Activated CD8-positive, alpha-beta memory T cell treated with anti-CD3 and anti-CD28 coated beads, Interleukin-2, amount 50 U/mL, for 24 hours (primary cell): Measurements from ENCODE around the gene NNT.

ENCODE experiments used
- DNase-seq: peaks from one replicate; pipeline ENCODE4 v3.0.0-alpha.2; 2020; ENCODE audit errors: extremely low read depth

NNT gene

DNA sequence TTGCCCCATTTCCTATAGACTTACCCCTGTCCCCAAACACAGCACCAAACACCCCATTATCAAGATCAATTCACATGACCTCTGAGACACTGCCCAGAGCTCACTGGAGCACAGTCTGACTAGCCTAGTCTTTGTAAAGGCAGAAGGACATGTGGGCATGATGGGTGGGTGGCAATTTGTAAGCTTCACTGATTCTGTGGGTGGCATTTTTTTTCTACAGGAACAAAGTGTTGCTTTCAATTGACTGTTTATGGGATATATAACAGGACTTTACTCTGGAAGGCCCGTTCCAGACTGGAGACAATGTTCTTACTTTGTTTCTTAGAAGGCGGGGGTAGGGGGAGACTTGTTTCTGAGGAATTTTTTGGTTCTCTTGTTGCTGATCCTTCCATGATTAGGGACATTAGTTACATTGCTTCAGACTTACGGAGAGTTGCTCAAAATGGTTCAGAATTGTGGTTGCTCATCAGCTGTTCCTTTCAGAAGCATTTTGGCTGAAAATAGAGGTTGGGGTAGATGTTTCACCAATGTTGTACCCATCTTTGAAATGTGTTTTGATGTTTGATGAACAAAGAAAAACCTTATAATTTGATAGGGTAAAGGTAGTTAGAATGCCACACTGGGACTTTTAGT, 20.2 kb downstream of the NNT start:
- DNase-seq = no peak

DNA sequence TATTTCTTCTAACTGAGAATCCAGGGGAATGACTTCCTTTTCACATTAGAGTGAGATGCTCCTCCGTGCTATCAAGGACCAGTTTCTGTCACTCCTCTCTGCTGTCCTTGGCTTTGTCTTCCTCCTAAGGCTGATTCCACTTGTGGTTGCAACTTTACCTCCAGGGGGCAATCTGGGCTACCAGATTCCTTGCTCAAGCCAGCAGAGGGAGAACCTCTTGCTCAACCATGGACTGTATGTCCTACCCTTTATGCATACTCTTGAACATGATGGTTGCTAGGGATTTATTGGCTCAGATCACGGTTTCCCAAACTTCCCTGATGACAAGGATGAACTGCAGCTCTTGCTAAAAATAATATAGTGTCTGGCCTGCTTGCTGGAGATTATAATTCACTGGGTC, 24.0 kb downstream of the NNT start:
- DNase-seq = no peak

DNA sequence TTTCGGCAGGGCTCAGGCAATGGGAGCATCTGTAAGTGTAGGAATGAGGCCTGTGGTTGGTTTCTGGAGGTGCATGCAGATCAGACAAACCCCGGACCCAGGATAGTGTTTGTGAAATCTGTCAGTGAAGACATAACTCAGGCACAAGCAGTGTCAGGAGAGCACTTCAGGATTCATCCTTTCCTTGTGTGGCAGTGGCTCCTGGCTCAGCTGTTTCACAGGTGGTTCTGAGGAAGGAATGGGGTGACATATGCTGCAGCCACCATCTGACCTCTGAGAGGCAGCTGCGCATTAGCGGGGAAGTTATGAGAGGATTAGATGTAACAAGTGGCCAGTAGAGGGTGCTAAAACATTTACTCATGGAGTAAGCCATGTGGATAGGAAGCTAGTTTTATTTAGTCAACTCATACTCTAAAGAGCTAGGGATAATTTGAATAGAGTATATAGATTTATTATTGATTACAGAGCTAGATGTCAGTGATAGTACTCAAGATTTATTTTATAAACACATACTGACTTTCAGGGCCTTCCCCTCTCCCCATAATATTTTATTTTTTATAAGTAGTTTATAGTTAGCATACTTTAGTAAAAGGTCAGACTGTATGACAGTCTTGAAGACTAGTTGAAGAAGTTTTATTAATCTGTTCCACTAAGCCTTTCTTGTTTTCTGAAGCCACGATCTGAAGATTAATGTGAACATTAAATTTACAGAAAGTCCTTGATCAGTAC, 28.4 kb downstream of the NNT start:
- DNase-seq = no peak

DNA sequence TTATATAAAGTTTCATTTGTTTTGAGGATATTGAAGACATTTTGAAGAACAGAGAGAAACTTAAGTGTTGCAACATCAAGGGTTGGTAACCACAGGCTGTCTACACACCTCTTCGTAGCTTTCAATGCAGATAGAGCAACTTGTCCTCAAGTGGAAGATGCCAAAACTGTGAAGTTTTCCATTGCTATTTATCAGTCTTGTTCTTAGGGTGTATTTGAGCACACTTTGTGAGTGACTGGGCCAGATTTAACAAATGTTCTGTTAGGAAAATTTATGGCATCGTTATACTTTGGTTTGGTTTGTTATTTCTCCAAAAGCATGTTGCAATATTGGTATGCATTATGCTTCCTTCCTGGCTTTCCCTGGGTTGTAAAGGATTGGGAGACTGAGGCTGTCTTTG, 31.6 kb downstream of the NNT start:
- no peak for DNase-seq

DNA sequence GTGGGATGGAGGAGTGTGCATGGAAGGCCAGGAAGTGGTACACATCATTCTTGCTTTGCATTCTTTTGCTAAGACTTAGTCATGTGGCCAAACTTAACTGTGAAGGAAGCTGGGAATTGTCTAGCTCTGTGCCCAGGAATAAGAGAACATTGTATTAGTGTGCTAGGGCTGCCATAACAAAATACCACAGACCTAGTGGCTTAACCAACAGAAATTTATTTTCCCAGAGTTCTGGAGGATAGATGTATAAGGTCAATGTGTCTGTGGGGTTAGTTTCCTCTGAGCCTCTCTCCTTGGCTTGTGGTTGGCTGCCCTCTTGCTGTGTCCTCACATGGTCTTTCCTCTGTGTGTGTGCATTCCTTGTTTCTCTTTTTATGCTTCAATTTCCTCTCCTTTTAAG, 32.4 kb downstream of the NNT start:
- DNase-seq = no peak

DNA sequence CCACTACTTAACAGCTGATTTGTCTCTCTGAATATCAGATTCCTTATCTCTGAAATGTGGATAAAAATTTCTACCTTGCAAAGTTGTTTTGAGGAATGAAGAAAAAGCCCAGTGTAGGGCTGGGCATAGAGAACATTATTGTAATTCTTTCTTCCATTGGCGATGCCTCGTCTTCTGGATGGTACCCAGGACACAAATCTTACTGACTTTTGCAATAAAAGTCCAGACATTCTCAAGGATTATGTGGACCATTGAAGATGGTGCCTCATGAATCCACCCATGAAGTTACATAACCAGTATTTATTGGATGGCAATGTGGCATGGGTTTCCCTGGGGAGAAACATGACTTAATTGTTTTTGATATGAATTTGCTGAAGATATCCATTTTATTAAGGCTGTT, 33.1 kb downstream of the NNT start:
- DNase-seq = no peak

DNA sequence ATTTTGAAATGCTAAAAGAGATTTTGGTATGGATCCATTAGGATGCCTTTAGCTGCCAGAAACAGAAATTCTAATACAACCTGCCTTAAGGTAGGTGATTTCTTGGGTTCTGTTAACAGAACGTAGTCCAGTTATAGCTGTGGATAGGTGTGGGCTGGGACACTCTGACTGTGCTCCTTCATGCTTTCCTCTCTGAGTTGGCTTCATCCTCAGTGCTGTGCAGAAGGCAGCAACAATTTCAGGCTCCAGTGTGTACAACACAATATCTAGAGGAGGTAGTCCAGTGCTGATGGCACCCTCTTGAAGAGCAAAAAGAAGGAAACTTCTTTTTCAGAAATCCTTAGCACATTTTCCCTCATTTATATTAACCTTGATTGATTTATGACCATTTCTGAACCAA, 34.4 kb downstream of the NNT start:
- no peak for DNase-seq

DNA sequence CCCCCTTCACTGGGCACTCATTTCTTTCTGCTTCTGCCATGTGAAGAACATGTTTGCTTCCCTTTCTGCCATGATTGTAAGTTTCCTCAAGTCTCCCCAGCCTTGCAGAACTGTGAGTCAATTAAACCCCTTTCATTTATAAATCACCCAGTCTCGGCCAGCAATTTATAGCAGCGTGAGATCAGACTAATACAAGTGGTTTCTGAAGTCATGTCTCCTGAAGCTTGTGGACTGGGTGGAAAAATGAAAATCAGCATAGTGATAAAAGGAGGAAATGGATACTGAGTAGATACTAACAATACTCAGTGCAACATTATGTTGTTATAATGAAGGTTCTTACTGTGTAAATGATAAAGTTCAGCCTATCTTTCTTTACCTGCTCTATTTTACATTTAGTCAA, 35.1 kb downstream of the NNT start:
- DNase-seq = no peak

DNA sequence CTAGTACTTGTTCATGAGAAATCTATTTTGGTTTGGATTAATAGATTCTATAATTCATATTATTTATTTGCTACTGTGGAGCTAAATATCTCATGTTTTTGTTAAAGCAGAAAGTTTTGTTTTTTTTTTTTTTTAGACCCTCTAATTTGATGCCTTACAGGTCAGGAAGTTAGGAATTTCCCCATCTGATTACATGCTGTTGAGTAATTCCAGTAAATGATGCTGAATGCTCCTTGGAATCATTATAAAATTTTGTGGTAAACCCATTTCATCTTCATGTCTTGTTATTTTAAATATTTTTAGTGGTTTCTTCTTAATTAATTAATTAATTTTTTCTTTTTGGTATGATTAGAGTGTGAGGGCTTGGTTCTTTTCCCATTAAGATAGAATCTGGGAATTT, 35.6 kb downstream of the NNT start:
- no peak for DNase-seq

DNA sequence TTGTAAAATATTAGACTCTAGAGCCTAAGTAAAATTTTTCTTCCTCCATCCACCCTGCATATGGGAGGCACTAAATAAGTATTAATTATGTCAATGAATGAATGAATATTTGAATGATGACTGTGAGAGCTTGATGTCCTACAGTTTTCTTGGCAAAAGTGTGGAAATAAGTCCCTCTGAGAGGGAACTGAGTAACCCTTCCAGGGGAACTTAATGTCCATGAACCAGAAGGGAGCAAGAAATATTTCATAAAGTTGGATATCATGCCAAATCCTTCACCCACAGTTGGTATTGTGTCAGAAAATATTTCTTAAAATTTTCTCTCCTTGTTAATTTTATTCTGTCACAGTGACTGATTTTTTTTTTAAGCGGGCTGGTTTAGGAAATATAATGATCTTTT, 36.6 kb downstream of the NNT start:
- DNase-seq = no peak

DNA sequence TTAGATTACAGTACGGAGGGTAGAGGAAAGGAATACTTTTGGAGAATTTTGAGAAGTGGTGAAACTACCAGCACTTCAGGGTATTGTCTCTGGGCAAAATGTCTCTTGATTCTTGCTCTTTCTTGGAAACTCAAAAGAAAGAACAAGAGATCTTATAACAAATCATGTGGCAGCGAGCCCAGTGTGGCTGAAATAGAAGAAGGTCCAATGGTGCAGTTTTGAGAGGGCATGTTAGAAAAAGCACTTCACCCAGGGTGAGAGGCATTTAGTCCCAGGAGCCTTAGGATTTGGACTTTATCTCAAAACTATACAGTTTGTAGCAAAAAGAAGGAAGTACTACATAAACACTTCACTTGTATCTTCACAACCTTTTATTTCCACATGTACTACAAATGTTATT, 39.4 kb downstream of the NNT start:
- no peak for DNase-seq

DNA sequence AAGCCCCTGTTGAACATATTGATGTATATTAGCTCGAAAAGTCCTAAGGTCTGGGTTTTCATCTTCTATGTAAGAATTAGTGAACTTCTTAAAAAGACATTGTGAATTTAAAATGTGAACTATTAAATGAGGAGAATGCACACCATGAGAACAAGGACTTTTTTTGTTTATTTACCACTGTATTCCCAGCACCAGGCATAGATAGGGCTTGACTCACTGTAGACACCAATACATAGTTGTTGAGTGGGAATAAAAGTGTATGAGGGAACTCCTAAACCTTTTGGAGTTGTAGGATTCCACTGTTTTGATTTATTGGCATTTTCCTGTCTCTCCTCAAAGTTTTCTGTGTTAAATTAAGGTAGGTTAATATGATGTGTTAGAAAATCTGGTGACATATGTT, 40.3 kb downstream of the NNT start:
- no peak for DNase-seq

DNA sequence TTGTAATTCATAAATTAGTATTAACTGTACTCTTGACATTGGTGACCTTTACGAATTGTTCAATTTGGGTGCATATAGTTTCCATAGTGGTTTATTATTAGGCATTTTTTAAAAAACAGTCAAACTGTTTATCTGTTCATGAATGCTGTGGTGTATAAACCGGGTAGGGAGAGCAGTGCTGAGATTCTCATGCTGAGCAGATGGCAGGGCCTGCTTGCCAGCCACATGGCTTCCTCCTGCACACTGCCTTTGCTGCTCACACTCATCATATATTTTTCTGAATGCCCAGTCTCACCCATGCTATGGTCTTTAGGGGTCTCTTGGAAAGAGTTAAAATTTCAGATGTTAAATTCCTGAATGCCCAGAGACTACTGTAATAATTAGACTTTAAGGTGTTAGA, 40.8 kb downstream of the NNT start:
- no peak for DNase-seq

DNA sequence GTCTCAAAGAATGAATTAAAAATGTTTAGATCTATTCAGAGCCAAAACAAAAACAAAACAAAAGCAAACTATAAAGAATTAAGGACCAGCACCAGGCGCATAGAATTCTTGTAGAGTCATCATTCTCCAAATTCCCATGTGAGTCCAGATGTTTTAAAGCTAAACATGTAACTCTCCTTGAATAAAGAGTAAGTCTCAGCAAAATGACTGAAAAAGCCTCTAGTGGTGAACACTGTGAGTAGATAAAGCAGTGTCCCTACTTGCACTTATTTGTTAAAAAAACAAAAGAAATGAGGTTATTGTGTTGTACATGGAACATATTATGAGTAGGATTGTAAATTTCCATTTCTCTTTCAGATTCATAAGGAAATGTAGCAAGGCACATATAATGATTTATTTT, 44.0 kb downstream of the NNT start:
- DNase-seq = no peak

DNA sequence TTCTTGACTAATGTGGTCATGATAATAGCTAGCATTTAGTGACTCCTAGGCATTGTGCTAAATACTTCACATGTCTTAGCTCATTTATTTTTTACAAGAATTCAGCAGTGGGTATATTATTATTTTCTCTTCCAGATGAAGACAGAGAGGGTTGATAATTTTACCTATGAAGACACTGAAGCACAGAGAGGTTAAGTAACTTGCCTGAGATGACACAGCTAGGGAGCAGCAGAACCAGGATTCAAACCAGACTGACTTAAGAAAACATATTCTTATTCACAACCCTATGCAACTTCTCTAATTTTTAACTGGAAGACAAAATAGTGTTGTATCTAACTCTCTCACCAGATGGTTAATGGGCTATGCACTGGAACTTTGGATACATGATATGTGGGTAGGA, 44.8 kb downstream of the NNT start:
- DNase-seq = no peak

DNA sequence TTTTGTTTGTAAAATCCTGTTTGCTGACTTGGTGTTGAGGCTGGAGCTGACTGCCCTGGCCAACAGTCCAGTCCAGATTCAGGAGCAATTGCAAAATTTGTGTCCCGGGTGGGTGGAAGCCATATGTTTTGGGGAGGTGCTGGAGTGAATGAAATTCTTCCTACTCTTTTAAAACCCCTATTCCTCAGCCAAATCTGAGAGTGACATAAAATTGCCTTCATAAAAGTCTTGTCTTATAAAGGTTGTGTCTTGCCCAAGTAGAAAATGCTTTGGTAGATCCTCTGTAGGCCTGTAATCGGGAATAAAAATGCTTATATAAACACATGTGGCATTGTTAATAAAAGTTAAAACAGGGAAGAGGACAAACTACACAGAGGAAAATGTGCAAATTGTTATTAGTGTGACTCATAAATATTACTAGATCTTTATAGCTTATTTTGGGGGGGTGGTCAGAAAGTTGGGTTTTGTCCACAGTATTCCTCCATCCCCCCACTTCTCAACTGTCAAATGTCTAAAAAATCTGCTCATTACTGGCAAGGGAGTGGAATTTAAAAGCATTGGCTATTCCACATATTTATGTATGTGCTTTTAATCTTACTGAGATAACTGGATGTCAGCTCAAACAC, 45.6 kb downstream of the NNT start:
- no peak for DNase-seq

DNA sequence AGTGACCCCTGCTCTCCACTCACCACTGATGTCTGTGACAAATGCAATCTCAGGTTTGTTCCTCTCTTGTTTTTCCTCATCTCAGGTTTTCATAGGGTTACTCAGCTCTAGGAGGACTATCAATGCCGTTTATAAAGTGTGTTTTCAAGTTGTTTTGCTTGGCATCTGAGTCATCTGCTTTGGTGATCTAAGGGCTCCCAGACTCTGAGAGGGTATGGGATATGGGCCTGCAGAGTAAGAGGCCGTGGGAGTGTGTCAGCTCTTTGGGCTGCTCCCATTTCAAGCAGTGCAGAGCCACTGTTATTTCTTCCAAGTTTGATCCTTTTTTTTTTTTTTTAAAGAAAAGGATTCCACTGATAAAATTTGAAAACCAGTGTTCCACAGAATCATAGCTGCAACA, 46.3 kb downstream of the NNT start:
- DNase-seq = no peak

DNA sequence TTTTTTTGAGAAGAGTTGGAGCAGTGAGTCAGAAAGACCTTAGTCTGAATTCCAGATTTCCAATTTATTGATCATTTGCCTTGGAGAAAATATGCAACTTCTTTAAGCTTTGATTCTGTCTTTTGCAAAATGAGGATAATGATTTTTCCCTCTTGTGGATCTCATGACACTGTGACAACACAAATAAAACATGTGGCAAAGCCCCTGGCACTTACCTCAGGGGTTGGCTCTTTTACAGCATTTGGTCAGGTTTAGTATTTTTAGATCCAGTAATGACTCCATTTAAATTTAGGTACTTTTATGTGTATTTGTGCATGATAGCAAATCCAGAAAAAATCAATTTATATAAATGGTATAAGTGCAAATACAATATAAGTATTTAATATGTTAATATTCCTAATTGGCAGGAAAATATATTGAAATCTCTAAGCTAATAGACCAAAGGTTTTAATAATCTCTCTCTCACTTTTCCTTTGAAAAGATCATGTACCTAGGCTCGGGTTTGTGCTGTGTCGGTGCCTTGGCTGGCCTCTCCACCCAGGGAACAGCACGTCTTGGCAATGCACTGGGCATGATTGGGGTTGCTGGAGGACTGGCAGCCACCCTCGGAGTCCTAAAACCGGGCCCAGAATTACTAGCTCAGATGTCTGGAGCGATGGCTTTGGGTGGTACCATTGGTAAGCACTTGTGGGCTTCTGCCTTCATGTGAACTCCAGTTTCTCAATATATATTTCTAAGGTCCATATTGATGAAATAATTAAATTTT, 49.7 kb downstream of the NNT start:
- DNase-seq = no peak

DNA sequence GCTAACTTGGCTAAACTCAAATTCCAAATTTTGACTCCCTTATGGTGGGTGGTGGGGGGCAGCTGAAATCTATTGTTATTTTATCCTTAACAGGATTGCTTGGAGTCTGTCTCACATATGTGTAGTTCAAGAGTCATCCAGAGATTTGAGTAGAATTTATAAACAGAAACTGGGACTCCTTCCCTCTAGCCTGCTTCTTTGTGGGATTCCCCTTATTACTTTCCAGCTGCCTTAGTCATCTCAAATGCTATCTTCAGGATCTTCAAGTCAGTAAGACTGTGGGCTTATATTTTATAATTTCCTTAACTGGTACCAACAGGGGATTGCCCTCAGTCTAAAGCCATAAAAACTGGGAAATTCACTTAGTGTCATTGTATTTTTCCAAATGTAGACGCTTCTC, 55.5 kb downstream of the NNT start:
- DNase-seq = no peak

DNA sequence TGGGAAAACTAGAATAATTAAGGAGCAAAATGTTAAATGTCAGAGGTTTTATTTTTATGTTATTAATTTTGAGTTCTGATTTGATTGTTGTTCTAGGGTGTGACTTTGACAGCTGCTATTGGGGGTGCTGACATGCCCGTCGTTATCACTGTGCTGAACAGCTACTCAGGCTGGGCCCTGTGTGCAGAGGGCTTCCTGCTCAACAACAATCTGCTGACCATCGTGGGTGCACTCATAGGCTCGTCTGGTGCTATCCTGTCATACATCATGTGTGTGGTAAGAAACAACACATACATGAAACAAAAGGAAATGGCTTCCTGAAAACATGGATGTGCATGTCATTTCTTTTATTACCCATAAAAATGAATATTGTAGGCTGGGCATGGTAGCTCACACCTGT, 56.1 kb downstream of the NNT start:
- no peak for DNase-seq

DNA sequence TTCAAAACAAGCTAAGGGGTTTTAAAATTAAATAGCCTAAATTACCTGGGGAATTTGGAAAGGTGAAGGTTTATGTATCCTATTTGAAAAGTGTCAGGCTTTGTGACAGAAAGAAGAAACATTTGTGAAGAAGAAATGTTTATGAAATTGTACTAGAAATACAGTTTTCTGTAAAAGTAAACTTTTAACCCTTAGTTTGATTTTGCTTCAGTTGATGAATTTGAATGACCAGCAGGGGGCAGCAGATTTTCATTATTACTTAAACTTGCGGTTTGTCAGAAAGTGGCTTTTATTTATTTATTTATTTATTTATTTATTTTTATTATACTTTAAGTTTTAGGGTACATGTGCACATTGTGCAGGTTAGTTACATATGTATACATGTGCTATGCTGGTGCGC, 58.1 kb downstream of the NNT start:
- DNase-seq = no peak

DNA sequence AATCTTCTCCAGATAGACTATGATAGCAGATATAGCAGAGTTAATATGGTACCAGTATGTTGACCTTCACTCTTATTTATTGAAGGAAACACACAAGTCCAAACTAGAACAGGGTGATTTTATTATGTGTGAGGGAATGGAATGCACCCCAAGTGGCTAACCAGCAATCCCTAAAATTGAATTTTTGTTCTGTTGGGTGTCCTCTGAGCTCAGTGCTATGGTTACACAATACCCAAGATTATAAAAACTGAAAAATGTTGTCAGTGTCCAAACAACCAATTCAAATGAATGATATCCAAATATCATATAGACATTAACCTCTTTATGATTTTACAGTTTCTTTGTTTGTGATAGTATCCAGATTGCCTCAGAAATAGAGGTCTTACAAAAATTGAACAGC, 60.9 kb downstream of the NNT start:
- no peak for DNase-seq

DNA sequence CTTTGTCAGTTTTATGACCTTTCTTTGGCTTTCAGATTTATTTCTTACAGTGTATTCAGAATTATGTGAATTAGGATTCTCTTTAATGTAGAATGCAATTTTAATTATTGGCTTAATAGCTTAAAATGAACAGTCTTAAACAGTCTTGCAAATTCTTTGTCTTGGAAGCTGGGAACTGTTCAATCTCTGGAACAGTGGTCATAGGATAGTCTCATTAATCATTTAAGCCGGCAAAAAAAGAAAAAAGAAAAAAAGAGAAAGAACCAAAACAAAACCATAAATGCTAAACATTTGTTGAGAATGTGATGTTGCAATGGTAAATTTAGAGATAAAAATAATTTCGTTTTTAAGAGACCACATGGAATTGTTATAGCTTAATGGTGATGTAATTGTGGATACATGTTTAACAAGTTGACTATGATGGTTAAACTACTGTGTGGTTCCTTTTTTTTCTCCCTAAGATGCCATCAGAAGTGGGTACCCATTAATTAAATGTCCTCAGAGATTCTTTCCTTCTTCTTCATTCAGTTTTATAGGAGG, 61.6 kb downstream of the NNT start:
- DNase-seq = no peak
